Myocyte (in vitro differentiated cells): Measurements from ENCODE around the gene CBX3. TPM values are rescaled to one million over a fixed set of nuclear protein-coding genes. Genes with fewer than 3 reads are reported as not detected.

Experiments used
- total RNA-seq: library from RNA; depleted of rRNA; stranded (reverse); fragments of >200 nt; gene quantifications from 2 replicates; pipeline ENCODE4 v1.2.3, GENCODE V29; 2014

The CBX3 gene
- total RNA-seq, 1 donor from 2014 or later = 239 TPM

Other genes with a start within 250 kb of the CBX3 start
- 0.88 and 1.2 TPM in 2 replicates for gene NFE2L3, start 49.5 kb upstream of the CBX3 start, total RNA-seq
- 233 and 240 TPM in 2 replicates for gene HNRNPA2B1, start 999 bp upstream of the CBX3 start, total RNA-seq
- not detected in 2 replicates for gene SNX10, start 90.1 kb downstream of the CBX3 start, total RNA-seq